Measurements from ENCODE around the gene SSC5D.
A peak's percentile ranks its signal among the peaks of the same experiment; 100 is the strongest.
"Not testable (repeated sequence)": the region's sequence is repeated elsewhere in the genome, so short reads cannot be mapped to it uniquely, and the experiment has no call there.

The SSC5D gene

DNA sequence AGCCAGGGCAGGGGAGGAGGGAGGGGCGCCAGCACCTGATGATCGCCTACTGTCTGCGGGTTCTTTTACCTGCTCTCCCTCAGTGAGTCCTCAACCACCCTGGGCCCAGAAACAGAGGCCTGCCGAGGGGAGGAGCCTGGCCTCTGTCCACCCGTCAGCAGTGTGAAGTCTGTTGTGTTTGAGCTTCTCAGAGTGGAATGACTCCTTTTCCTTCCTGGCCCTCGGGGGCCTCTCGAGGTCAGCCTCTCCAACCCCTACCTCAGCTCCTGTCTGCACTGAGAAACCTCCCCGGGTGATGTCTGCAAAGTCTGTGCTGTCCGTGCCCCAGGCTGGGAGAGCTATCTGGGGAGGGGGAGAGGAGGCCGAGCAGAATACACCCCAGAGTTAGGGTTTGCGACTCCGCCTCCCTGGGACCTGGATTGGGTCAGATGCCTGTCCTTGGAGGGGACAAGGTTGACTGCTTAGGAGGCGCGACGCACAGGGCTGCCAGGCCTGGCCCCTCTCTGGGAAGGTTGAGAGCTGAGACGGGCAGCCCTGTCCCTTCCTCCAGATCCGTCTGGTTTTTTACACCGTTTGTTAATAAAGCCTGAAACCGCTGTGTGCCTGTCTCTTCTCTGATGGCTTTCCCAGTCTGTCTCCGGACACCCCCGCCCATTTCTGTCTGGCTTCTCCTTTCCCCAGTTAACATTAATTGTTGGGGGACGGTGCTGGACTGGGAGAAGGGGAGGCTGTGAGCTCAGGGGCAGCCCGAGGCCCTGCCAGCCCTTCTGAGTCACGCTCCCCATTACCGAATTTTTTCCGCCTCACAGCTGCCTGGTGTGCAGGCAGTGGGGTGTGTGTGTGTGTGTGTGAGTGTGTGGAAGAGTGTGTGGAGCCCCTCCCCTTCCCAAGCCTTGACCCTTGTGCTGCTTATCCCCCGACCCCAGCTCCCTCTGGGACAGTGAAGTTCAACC lies 989 bp upstream of the SSC5D start:
- DNase-seq (ENCODE audit: low read depth in 2 of 2) = peak in 1 of 2 donors; percentile 30

- DNase-seq (ENCODE audit: low read depth in 2 of 2) = no peak
Measured at GRCh38 chr19:55488986-55489710, 912 bp downstream of the SSC5D start.

DNA sequence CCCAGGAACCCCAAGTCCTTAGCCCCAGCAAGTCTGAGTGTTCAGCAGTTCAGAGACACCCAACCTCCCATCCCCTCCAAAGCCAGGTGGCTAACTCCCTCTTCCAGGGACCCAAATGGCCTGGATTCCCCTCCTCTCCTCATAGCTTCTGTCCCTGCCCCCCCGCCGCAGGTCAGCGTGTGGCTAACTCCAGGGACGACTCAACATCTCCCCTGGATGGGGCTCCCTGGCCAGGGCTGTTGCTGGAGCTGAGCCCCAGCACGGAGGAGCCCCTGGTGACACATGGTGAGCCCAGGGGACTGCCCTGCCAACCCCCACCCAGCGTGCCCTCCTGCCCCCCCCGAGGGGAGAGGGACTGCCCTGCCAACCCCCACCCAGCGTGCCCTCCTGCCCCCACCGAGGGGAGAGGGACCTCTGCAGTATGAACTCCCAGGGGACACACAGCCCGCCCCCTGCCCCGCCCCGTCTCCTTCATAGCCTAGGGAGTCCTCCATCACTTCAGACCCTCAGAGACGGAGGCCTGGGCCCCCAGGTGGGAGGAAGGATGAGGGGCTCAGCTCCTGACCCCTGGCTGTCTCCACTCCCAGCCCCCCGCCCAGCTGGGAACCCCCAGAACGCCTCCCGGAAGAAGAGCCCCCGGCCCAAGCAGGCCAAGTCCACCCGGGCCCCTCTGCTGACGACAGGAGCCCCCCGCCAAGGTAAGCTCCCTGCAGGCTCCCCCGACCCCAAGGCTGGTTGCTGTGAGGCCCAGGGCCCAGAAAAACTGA lies 1.7 kb downstream of the SSC5D start:
- no peak for DNase-seq (ENCODE audit: low read depth in 2 of 2)

DNA sequence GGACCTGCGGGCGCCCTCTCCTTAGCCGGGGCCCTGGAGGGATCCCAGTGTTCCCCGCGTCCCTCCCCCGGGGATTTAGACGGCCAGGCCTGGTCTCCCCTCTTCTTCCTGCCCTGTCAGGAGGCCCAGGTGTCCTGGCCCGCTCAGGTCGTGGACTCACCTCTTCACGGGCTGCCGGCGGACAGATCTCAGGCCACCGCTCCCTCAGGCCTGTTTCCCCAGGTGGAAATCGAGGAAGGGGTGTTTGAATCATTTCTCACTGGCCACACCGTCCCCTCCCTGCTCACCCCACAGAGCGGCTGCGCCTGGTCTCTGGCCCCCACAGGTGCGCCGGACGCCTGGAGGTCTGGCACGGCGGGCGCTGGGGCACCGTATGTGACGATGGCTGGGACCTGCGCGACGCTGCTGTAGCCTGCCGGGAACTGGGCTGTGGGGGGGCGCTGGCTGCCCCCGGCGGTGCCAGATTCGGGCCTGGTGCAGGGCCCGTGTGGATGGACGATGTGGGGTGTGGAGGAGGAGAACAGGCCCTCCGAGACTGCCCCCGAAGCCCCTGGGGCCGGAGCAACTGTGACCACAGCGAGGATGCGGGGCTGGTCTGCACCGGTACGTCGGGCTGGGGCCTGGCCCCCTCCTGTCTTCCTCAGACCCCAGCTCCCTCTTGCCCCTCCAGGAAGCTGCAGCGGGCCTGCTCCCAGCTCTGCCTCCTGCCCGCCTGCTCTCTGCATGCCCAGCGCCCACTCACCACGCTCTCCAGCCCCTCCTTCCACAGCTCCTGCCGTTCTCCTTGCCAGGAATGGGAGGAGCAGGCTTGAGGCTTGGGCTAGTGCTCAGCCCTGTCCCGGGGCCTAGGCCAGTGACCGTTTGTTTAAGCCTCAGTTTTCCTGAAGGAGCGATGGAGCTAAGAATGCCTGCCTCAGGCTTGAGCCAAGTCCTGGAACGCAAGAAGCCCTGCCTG lies 2.5 kb downstream of the SSC5D start:
- DNase-seq (ENCODE audit: low read depth in 2 of 2) = no peak

DNA sequence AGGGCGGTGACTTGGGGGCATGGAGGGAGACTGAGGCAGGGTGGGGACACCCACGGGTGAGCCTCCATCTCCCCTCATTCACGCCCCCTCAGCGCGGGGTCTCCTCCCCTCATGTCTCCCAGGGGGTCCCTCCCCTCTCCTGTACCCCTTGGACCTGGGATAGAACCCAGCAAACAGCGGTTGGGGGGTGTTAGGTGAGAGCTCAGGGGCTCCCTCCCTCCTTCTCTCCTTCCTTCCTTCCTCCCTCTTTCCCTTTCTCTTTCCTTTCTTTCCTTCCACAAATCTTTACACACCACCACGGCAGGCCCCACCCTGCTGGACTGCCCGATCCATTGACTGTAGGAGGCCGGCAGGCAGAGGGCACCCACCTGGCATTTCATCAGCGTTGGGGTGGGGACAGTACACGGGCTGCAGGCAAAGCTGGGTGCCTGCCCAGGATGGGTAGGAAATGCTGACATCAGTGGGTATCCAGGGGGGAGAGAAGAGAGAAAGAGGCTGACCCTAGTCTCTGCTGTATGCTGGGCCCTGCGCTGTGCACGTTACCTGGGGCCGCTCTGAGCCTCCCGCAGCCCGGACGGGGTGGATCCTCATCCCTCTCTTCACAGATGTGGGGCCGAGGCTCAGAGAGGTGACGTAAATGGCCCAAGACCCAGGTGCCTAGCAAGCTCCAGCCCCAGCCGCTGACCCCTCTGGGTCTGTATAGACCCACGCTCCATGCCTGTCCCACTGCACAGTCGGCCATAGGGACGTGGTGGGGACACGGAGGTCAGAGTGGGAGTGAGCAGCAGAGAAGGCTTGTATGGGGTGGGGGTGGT lies 3.5 kb downstream of the SSC5D start:
- no peak for DNase-seq (ENCODE audit: low read depth in 2 of 2)

GRCh38 chr19:55492362-55492944 lies 4.2 kb downstream of the SSC5D start:
- no peak for DNase-seq (ENCODE audit: low read depth in 2 of 2)

- DNase-seq (ENCODE audit: low read depth in 2 of 2) = no peak
Measured at GRCh38 chr19:55493052-55493644, 4.9 kb downstream of the SSC5D start.

DNA sequence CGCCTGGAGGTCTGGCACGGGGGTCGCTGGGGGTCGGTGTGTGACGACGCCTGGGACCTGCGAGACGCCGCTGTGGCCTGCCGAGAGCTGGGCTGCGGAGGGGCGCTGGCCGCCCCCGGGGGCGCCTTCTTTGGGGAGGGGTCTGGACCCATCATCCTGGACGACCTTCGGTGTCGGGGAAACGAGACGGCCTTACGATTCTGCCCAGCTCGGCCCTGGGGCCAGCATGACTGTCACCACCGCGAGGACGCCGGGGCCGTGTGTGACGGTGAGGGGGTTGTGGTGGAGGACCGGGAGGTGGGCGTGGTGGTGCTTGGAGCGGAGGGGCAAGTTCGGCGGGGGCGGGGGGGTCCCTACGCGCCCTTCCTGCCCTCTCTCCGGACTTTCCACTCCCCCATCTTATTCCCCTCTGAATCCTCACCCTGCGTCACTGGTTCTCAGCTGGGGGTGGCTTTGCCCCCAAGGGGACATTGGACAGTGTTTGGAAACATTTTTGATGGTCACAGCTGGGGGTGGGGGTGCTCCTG lies 5.5 kb downstream of the SSC5D start:
- no peak for DNase-seq (ENCODE audit: low read depth in 2 of 2)

- DNase-seq (ENCODE audit: low read depth in 2 of 2) = no peak
Measured at GRCh38 chr19:55494172-55494761, 6.0 kb downstream of the SSC5D start.

GRCh38 chr19:55495646-55496349 lies 7.6 kb downstream of the SSC5D start:
- no peak for DNase-seq (ENCODE audit: low read depth in 2 of 2)

- DNase-seq (ENCODE audit: low read depth in 2 of 2) = not testable (repeated sequence)
Measured at GRCh38 chr19:55496820-55497219, 8.6 kb downstream of the SSC5D start.

DNA sequence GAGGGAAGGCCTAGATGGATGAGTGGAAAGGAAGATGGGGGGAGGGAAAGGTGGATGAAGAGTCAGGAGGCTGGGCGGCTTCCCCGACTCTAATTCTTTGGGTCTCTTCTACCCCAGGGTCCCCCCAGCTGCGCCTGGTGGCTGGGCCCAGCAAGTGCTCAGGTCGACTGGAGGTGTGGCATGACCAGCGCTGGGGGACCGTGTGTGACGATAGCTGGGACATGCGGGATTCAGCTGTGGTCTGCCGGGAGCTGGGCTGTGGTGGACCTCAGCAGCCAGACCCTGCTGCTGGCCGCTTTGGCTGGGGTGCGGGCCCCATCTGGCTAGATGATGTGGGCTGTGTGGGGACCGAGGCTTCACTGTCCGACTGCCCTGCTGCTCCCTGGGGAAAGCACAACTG lies 9.5 kb downstream of the SSC5D start:
- no peak for DNase-seq (ENCODE audit: low read depth in 2 of 2)

DNA sequence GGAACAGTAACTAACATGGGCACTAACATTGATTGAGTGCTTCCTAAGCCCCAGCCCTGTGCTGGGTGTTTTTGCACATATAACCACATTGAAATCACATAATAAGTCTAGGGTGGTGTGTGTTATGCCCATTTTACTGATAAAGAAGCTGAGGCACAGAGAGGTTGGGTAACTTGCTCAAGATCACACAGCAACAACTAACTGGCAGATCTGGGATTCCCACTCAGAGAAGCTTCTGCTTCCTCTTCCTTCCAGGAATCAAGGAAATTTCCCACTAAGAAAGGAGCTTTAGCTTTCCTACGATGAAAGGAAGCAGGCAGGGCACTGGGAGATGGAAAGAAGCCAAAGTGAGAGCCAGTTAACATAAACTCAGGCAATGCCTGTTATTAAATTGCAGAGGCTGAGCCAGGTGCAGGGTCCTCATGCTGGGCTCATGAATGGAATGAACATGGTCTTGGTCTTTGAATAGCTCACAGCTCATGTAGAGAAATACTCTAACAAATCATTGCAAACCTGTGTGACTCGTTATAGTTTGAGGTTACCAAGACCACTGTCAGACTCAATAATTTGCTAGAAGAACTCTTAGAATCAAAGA lies 10.1 kb downstream of the SSC5D start:
- DNase-seq (ENCODE audit: low read depth in 2 of 2) = no peak

DNA sequence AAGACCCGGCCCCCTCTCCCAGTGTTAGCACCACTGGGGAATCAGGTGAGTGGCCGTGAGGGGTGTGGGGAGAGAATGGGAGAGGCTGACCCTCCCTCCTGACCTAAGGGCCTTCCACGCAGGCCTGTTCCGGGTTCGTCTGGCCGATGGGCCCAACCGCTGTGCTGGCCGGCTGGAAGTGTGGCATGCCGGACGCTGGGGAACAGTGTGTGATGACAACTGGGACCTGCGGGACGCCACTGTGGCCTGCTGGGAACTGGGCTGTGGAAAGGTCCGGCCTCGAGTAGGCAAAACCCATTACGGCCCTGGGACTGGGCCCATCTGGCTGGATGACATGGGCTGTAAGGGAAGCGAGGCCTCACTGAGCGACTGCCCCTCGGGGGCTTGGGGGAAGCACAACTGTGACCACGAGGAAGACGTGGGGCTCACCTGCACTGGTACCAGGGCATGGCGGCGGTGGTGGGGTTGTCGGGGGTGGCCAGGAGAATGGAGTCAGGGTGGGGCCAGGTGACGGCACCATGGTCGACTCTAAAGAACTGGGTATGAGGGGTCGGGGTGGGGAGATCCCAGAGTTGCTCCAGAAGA lies 12.2 kb downstream of the SSC5D start:
- no peak for DNase-seq (ENCODE audit: low read depth in 2 of 2)

GRCh38 chr19:55502197-55502952 lies 14.1 kb downstream of the SSC5D start:
- no peak for DNase-seq (ENCODE audit: low read depth in 2 of 2)

DNA sequence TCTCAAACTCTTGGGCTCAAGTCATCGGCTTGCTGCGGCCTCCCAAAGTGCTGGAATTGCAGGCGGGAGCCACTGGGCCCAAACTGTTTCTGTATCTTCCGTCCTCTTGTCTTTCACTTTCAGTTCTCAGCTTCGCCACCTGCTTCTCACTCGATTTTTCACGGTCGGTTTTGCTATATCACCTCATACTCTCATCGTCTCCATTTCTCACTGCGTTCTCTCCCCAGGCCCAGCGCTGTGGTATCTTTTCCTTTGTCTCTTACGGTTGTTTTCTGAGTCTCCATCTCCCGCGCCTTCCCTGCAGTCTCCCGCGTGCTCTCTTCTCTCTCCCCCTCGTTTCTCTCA lies 14.9 kb downstream of the SSC5D start:
- DNase-seq (ENCODE audit: low read depth in 2 of 2) = no peak

All from activated CD8-positive, alpha-beta memory T cell treated with anti-CD3 and anti-CD28 coated beads for 4 hours (primary cell).